ENCODE measurements around the gene CHURC1. TPM values are rescaled to one million over a fixed set of nuclear protein-coding genes. Genes with fewer than 3 reads are reported as not detected.

Gene CHURC1
- total RNA-seq, 2 donors from 2014 or later: 115 to 128 TPM

GRCh38 chr14:64956697-64957406 is 42.6 kb downstream of the CHURC1 start:
- DNase-seq (ENCODE audit: low spot score) (no peak), ATAC-seq (ENCODE audit: insufficient number of reproducible peaks, low FRiP score, low read depth) (no peak)
- Histone ChIP-seq H3K36me3 (no peaks in the 10 kb centered on the region), H3K27ac (no peak overlapping the region), H3K4me1 (ENCODE audit: control insufficient read depth in 1 of 2, low read depth in 2 of 2) (peaks cover 1 to 23% of the 10 kb centered on the region in 2 donors), H3K4me3 (no peak overlapping the region), H3K9me3 (no peaks in the 10 kb centered on the region), H3K27me3 (replicated peaks; ENCODE audit: insufficient read depth) (no peaks in the 10 kb centered on the region)
- TF ChIP-seq CTCF (IDR thresholded peaks at IDR 0.05): no peak

- Histone ChIP-seq H3K9me3 (no peaks in the 10 kb centered on the region), H3K36me3 (no peaks in the 10 kb centered on the region)
- no peak for DNase-seq (ENCODE audit: low spot score)
Measured at GRCh38 chr14:64958201-64958600, 43.9 kb downstream of the CHURC1 start.

GRCh38 chr14:64958743-64959142 is 44.5 kb downstream of the CHURC1 start:
- peaks cover 0 to 8% of the 10 kb centered on the region in 2 donors for H3K4me1 ChIP-seq (ENCODE audit: control insufficient read depth in 1 of 2, low read depth in 2 of 2)
- H3K27me3 ChIP-seq (replicated peaks; ENCODE audit: insufficient read depth): no peaks in the 10 kb centered on the region
- no peaks in the 10 kb centered on the region for H3K36me3 ChIP-seq
- H3K27ac ChIP-seq: no peak overlapping the region
- no peaks in the 10 kb centered on the region for H3K9me3 ChIP-seq
- no peak for DNase-seq (ENCODE audit: low spot score)
- H3K4me3 ChIP-seq: no peak overlapping the region
- no peak for TF ChIP-seq CTCF (IDR thresholded peaks at IDR 0.05)
- no peak for ATAC-seq (ENCODE audit: insufficient number of reproducible peaks, low FRiP score, low read depth)

More at GRCh38 chr14:64958201-64958600, 43.9 kb downstream of the CHURC1 start:
- Histone ChIP-seq H3K4me3 (no peak overlapping the region), H3K27ac (no peak overlapping the region), H3K4me1 (ENCODE audit: control insufficient read depth in 1 of 2, low read depth in 2 of 2) (peaks cover 0 to 9% of the 10 kb centered on the region in 2 donors), H3K27me3 (replicated peaks; ENCODE audit: insufficient read depth) (no peaks in the 10 kb centered on the region)
- no peak for ATAC-seq (ENCODE audit: insufficient number of reproducible peaks, low FRiP score, low read depth)
- no peak for TF ChIP-seq CTCF (IDR thresholded peaks at IDR 0.05)

GRCh38 chr14:64960762-64961276 is 46.6 kb downstream of the CHURC1 start:
- no peak for TF ChIP-seq CTCF (IDR thresholded peaks at IDR 0.05)
- Histone ChIP-seq H3K9me3 (no peaks in the 10 kb centered on the region), H3K4me1 (ENCODE audit: control insufficient read depth in 1 of 2, low read depth in 2 of 2) (peaks cover 0 to 8% of the 10 kb centered on the region in 2 donors), H3K27ac (no peak overlapping the region), H3K36me3 (no peaks in the 10 kb centered on the region), H3K4me3 (no peak overlapping the region), H3K27me3 (replicated peaks; ENCODE audit: insufficient read depth) (no peaks in the 10 kb centered on the region)
- DNase-seq (ENCODE audit: low spot score): no peak
- ATAC-seq (ENCODE audit: insufficient number of reproducible peaks, low FRiP score, low read depth): no peak

- Histone ChIP-seq H3K4me1 (ENCODE audit: control insufficient read depth in 1 of 2, low read depth in 2 of 2) (peaks cover 0 to 8% of the 10 kb centered on the region in 2 donors), H3K27ac (no peak overlapping the region), H3K9me3 (no peaks in the 10 kb centered on the region), H3K36me3 (no peaks in the 10 kb centered on the region), H3K27me3 (replicated peaks; ENCODE audit: insufficient read depth) (no peaks in the 10 kb centered on the region), H3K4me3 (no peak overlapping the region)
- no peak for ATAC-seq (ENCODE audit: insufficient number of reproducible peaks, low FRiP score, low read depth)
- TF ChIP-seq CTCF (IDR thresholded peaks at IDR 0.05): no peak
- DNase-seq (ENCODE audit: low spot score): no peak
Measured at GRCh38 chr14:64963611-64964010, 49.4 kb downstream of the CHURC1 start.
